Sigmoid colon (tissue), 7 donors: ENCODE measurements around the gene FANCE. TPM values are rescaled to one million over a fixed set of nuclear protein-coding genes. Genes with fewer than 3 reads are reported as not detected.

Experiments
- DNase-seq: peaks from one replicate; pipeline ENCODE4 v3.0.0-alpha.2; 2019
- H3K27ac ChIP-seq, 4 donors: fragments of 200-600 bp; sonication (generic); one replicate each; pipeline ENCODE4 v1.5.1; 2016 to 2019; ENCODE audit warnings: mild to moderate bottlenecking in 1 of 4
- H3K27me3 ChIP-seq, 3 donors: fragments of 200-600 bp; sonication (generic); one replicate each; pipeline ENCODE4 v1.5.1; 2019; ENCODE audit warnings: mild to moderate bottlenecking in 1 of 3
- H3K36me3 ChIP-seq, 4 donors: fragments of 200-600 bp; sonication (generic); one replicate each; pipeline ENCODE4 v1.5.1; 2016 to 2019
- H3K4me1 ChIP-seq, 4 donors: fragments of 200-600 bp; sonication (generic); one replicate each; pipeline ENCODE4 v1.5.1; 2017 to 2019
- H3K4me3 ChIP-seq, 4 donors: fragments of 200-600 bp; sonication (generic); one replicate each; pipeline ENCODE4 v1.5.1; 2017 to 2019; ENCODE audit warnings: mild to moderate bottlenecking in 2 of 4, moderate library complexity in 1 of 4
- H3K9me3 ChIP-seq, 4 donors: fragments of 200-600 bp in 3 of 4; sonication (generic) in 3 of 4; one replicate each; pipeline versions ENCODE4 v1.5.1 to v1.6.1; 2013 to 2019
- CTCF ChIP-seq, 4 experiments: fragments of 450-650 bp in 3 of 4; fragments of 200-600 bp in 1 of 4; IDR thresholded peaks; one replicate each; pipeline ENCODE4 v1.5.1; 2016 to 2019; ENCODE audit warnings: antibody characterized with exemption in 4 of 4, mild to moderate bottlenecking in 3 of 4, moderate library complexity in 2 of 4
- EP300 ChIP-seq, 4 donors: sonication (generic); formaldehyde crosslinking; IDR thresholded peaks; one replicate each; pipeline ENCODE4 v1.6.1; 2017; ENCODE audit warnings: antibody characterized with exemption in 4 of 4
- POLR2A ChIP-seq, 2 donors: fragments of 450-650 bp; IDR thresholded peaks; one replicate each; pipeline ENCODE4 v1.6.1; 2016; ENCODE audit warnings: antibody characterized with exemption in 2 of 2, mild to moderate bottlenecking in 2 of 2, moderate library complexity in 2 of 2
- POLR2AphosphoS5 ChIP-seq, 4 donors: sonication (generic); formaldehyde crosslinking; IDR thresholded peaks; one replicate each; pipeline ENCODE4 v1.6.1; 2017; ENCODE audit warnings: antibody characterized with exemption in 4 of 4
- WGBS, 2 donors: extraction: QIAGEN DNeasy Blood & Tissue Kit; methylation state at CpG; one replicate each; pipeline ENCODE4 v1.1.7; 2013; 5-methylcytosine and 5-hydroxymethylcytosine counted together
- intact Hi-C: fragments of 100-400 bp; cut with DNase I; formaldehyde crosslinking; loops from one replicate; pipeline ENCODE4 v1.15.1; 2023
- polyA plus RNA-seq, 3 donors: library from polyadenylated mRNA; stranded (reverse); fragments of 200-250 nt; gene quantifications; one replicate each; pipeline ENCODE4 v1.2.3, GENCODE V29; 2013
- total RNA-seq, 4 donors: library from RNA; depleted of rRNA; stranded (reverse); fragments of >200 nt; gene quantifications; one replicate each; pipeline ENCODE4 v1.1.0, GENCODE V29; 2016
- donor health status: healthy with polysubstance abuse.
- donor health status: Bipolar disorder and iron deficiency.
- donor health status: healthy.

Gene FANCE
- total and polyA plus RNA-seq, 7 donors, result 2.4 to 5.2 (median 3.6) TPM

DNA sequence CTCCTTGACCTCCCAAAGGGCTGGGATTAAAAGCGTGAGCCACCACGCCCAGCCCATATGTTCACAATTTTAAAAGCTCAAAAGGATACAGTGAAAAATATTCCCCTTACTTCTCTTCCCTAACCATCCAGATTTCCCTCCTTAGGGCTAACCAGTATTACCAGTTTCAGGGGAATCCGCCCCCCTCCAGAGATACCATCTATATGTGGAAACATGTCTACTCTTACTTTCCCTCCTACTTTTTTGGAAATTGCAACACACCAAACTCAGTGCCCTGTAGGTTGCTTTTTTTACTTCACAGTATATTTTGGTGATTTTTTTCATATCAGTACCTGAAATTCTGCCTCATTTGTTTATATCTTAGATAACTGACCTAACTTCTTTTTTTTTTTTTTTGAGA, 9.1 kb downstream of the FANCE start:
- 84 to 93% methylated on average over 3 of the region's 3 CpGs for WGBS, 2 donors
- TF ChIP-seq POLR2AphosphoS5 (IDR thresholded peaks at IDR 0.05), result no peak
- TF ChIP-seq EP300 (IDR thresholded peaks at IDR 0.05), result no peak
- no peak for TF ChIP-seq POLR2A (IDR thresholded peaks at IDR 0.05)
- TF ChIP-seq CTCF (IDR thresholded peaks at IDR 0.05), result no peak

DNA sequence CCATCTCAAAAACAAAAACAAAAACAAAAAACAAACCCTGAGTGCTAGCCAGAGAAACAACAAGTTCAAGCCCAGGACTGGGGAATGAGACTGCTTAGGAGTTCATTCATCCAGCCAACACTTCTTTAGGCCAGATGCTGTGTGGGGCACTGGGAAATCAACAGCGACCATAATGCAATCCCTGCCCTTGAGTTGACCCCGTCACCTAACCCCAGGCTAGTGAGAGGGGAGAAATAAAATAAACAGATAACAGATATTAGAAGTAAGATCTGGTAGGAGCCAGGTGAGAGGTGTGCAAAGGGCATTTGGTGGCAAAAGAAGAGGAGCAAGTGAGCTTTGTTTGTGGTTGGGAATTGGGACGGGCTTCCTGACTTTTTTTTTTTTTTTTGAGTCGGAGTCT, 11.2 kb downstream of the FANCE start:
- no peak for TF ChIP-seq CTCF (IDR thresholded peaks at IDR 0.05)
- peaks cover 0 to 12% (median 0%) of the 10 kb centered on the region in 4 donors for H3K36me3 ChIP-seq
- WGBS, 2 donors, result 94 to 96% methylated on average over 4 of the region's 4 CpGs

More for the DNA sequence above, 9.1 kb downstream of the FANCE start:
- H3K4me3 ChIP-seq, result no peak overlapping the region
- no peaks in the 10 kb centered on the region for H3K27me3 ChIP-seq
- H3K36me3 ChIP-seq, result peaks cover 0 to 21% (median 0%) of the 10 kb centered on the region in 4 donors
- no peaks in the 10 kb centered on the region for H3K4me1 ChIP-seq
- H3K9me3 ChIP-seq, result no peaks in the 10 kb centered on the region
- no peak for DNase-seq
- H3K27ac ChIP-seq, result no peak overlapping the region
- intact Hi-C loops, result no loop called here

GRCh38 chr6:35465646-35466045, 13.5 kb downstream of the FANCE start:
- 96 to 98% methylated on average over 1 of the region's 1 CpG for WGBS, 2 donors
- H3K27ac ChIP-seq, result no peak overlapping the region
- H3K27me3 ChIP-seq, result no peaks in the 10 kb centered on the region
- H3K36me3 ChIP-seq, result peaks cover 0 to 12% (median 2%) of the 10 kb centered on the region in 4 donors
- H3K4me1 ChIP-seq, result peaks cover 0 to 23% (median 19%) of the 10 kb centered on the region in 4 donors
- TF ChIP-seq POLR2AphosphoS5 (IDR thresholded peaks at IDR 0.05), result no peak
- no peak for TF ChIP-seq CTCF (IDR thresholded peaks at IDR 0.05)
- TF ChIP-seq EP300 (IDR thresholded peaks at IDR 0.05), result no peak
- TF ChIP-seq POLR2A (IDR thresholded peaks at IDR 0.05), result no peak
- H3K9me3 ChIP-seq, result no peaks in the 10 kb centered on the region
- no peak overlapping the region for H3K4me3 ChIP-seq
- no peak for DNase-seq
- intact Hi-C loops, result no loop called here

More for the DNA sequence above, 11.2 kb downstream of the FANCE start:
- H3K4me1 ChIP-seq, result peaks cover 0 to 6% (median 5%) of the 10 kb centered on the region in 4 donors
- DNase-seq, result no peak
- intact Hi-C loops, result no loop called here
- no peaks in the 10 kb centered on the region for H3K27me3 ChIP-seq
- H3K9me3 ChIP-seq, result no peaks in the 10 kb centered on the region
- H3K27ac ChIP-seq, result no peak overlapping the region
- H3K4me3 ChIP-seq, result no peak overlapping the region

DNA sequence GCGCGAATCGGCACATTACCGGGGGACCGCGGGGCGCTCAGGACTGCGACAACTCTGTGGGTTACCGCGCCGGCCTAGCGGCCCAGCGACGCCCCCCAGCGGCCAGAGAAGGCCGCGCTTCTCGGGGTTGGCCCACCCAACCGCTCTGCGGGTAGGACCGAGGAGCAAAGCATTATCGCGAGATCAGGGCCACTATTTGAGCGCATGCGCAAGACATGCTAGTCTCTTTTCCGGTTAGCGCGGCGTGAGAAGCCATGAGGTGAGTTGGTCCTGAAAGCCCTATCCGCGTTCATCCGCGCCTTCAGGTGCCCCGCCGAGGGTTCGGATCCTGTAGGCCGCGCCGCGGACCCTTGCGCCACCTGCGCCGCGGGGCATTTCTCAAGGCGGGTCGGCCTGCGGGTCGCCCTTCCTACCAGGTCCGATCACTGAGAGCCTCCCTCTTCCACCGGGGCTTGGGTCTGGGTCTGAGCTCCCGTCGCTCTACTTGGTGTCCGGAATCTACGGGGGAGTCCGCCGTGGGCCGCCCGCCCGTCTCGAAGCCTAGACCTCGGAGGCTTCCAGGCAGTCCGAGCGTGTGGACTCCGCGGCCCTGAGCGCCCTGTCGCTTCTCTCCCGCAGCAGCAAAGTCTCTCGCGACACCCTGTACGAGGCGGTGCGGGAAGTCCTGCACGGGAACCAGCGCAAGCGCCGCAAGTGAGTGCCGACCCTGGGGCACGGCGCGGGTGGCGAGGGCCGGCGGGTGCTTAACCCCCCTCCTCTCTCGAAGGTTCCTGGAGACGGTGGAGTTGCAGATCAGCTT, 16.2 kb downstream of the FANCE start, which contains the start of gene RPL10A:
Gene RPL10A (plus strand): TSS at position 221 of the 799 bp plus-strand sequence. CDS start 34 bp downstream, at position 255.
- Histone ChIP-seq H3K27ac (peak within 1 kb of the TSS; percentile 81 to 93 (median 92)), H3K27me3 (no peaks in the 10 kb centered on the region), H3K4me3 (peak within 1 kb of the TSS; percentile 52 to 81 (median 66)), H3K9me3 (no peaks in the 10 kb centered on the region), H3K36me3 (peaks cover 4 to 40% (median 21%) of the 10 kb centered on the region in 4 donors), H3K4me1 (peaks cover 0 to 46% (median 44%) of the 10 kb centered on the region in 4 donors)
- intact Hi-C loops, result loop anchor here (1.0 to 2.0 kb wide), 3 partner anchors 16 to 125 kb away; partner anchors contain the start of gene FANCE
- TF ChIP-seq CTCF (IDR thresholded peaks at IDR 0.05) (peak; percentile 93 to 98 (median 96)), POLR2AphosphoS5 (IDR thresholded peaks at IDR 0.05) (peak; percentile 98 to 99 (median 98)), POLR2A (IDR thresholded peaks at IDR 0.05) (peak; percentile 91 to 94), EP300 (IDR thresholded peaks at IDR 0.05) (peak in 1 of 4 donors; percentile 2)
- WGBS, 2 donors, result 0% methylated on average over 86 of the region's 86 CpGs
- DNase-seq, result peak; percentile 99
